CD4-positive, alpha-beta T cell treated with Interleukin-10 for 1 hour (primary cell): Measurements from ENCODE around the gene PCGF3.
"Not testable (repeated sequence)": the region's sequence is repeated elsewhere in the genome, so short reads cannot be mapped to it uniquely, and the experiment has no call there.

ENCODE experiments used
- DNase-seq: peaks from one replicate; pipeline ENCODE4 v3.0.0-alpha.2; 2020

The PCGF3 gene

DNA sequence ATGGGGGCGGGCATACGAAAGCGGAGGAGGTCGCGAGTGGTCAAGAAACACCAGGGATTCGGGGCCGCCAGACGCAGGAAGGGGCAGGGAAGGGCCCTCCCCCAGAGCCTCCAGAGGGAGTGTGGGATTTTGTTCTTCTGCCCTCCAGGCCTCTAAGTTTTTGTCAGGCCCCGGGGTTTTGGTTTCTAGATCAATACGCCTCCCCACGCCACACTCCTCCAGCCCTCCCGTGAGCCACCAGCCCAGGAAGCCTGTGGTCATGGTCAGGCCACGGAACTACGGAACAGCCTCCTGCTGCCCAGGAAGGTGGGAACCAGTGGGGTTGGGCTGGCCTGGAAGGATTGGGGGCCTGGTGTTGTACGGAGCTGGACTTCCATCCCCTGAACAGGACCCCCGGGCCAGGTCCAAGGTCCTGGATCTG, 81.9 kb downstream of the PCGF3 start:
- DNase-seq = no peak

GRCh38 chr4:788006-788635, 82.5 kb downstream of the PCGF3 start:
- DNase-seq = no peak

GRCh38 chr4:788636-789297, 83.1 kb downstream of the PCGF3 start:
- DNase-seq = no peak

GRCh38 chr4:789571-790465, 84.2 kb downstream of the PCGF3 start:
- no peak for DNase-seq

- DNase-seq = no peak
Observed at GRCh38 chr4:790466-790820, 84.8 kb downstream of the PCGF3 start.

DNA sequence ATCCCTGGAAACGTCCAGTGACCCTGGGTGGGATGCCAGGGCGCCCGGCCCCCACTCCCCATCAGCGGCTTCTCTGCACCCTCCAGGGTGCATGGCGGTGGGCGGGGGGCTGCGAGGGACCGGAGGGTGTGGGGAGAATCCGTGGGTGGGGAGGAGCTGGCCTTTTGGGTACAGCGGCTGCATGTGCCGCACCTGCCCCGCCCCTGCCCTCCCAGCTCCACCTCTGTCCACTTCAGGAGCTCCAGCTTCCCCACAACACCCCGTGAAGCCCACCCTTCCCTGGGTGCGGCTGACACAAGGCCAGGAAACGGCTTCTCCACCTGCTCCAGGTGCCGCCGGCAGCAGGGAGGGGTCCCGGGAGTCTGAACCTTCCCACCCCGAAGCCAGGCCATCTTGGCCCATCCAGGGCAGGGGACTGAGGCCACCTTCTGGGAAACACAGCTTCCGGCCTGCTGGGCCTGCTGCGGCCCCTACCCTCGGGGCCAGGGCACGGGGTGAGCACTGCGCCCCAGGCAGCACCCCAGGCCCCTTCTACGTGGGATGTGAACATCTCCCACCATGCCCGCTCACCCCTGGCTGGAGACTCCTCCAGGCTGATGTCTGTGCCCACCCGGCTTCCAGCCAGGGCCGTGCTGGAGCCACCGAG, 85.7 kb downstream of the PCGF3 start:
- DNase-seq = no peak

DNA sequence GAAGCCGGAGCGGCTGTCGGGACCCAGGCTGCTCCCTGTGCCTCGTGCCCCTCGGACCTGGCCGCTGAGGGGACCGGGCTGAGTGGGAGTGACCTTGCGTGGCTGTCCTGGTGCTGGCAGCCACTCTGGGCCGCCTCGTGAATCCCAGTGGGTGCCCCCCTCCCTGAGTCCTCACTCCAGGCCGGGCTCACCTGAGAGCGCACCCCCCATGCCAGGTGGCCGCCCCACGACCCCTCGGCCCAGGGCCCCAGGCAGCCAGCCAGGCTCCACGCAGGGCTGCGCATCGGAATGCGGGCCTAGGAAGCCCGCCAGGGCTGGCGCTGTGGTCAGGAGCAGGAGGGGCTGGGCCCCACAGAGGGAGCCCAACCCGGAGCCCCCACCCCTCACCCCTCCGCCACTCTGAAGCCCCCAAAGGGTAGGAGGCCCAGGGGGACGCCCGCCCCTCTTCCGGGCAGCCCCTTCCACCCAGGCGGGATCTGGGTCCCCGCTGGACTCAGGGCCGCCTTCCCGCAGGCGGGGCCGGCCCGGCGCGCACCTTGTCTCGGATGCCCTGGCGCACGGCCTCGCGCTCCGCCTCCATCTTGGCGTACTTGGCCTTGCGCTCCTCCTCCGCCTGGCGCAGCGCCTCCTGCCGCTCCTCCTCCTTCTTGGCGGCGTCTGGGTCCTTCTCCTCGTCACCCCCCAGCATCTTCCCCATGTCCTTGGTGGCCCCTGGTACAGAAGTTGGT, 86.4 kb downstream of the PCGF3 start:
- peak; percentile 48 for DNase-seq

DNA sequence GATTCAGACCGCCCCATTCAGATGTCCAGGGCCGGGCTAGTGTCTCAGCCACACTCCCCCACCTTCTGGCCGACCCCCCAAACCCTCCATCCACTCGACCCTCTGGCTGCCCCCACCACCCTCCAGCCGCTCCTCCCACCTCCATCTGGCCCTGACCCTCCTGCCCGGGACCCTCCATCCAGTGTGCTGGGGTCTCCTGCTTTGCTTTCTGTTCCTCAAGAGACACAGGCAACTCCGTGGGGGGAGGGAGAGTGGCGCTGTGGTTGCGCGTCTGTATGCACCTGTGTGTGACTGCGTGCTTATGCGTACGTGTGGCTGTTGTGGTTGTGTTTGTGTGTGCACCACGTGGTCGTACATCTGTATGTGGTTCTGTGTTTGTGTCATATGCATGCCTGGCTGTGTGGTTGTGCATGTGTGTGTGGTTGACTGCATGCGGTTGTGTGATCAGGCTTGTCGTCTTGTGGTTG, 87.0 kb downstream of the PCGF3 start:
- peak; percentile 30 for DNase-seq

- no peak for DNase-seq
Observed at GRCh38 chr4:793093-793861, 87.6 kb downstream of the PCGF3 start.

GRCh38 chr4:793941-794621, 88.4 kb downstream of the PCGF3 start:
- no peak for DNase-seq

DNA sequence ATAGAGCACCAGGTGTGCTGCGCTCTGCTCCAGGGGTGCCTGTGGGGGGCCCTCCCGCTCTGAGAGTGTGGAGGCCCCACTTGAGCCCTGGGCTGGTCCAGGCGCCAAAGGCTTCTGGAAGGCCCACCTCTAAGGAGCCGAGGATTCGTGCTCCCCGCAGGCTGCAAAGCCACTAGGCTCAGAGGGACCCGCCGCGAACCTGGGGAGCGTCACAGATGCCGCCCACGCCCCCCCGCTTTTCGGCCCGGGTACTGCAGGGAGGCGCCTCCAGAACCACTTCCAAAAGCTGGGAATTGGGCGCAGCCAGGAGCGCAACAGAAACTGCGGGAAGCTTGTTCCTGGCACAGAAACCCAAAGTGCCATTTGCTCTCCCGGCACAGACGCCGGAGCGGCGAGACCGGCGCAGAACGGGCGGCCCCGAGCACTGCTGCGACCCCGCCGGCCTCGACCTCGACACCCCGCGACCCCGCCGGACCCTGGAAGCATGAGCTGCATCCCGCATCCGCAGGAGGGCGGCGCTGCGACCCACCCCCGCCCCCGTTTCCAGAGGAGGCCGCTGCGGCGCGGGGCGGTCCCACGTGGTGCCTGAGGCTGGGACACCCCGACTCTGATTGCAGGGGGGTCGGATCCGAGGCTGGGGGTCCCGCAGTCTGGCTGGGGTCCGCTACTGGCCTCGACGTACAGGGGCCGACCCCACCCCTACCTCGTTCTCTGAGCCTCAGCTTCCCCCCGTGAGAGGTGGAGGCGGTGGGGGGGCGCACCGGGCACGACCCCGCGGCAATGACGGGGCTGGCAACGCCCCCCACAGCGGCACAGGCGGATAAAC, 89.5 kb downstream of the PCGF3 start:
- no peak for DNase-seq

- no peak for DNase-seq
Observed at GRCh38 chr4:795726-796119, 90.1 kb downstream of the PCGF3 start.

DNA sequence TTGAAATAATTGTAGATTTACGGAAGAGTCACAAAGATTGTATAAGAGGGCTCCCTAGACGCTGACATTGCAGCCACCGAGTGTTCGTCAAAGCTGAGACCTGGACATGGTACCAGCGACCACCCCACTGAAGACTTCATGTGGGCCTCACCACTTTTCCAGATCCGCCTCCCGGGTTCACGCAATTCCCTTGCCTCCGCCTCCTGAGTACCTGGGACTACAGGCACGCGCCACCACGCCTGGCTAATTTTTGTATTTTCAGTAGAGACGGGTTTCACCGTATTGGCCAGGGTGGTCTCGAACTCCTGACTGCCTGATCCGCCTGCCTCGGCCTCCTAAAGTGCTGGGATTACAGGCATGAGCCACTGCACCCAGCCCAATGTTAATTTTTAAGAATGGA, 90.6 kb downstream of the PCGF3 start:
- no peak for DNase-seq

DNA sequence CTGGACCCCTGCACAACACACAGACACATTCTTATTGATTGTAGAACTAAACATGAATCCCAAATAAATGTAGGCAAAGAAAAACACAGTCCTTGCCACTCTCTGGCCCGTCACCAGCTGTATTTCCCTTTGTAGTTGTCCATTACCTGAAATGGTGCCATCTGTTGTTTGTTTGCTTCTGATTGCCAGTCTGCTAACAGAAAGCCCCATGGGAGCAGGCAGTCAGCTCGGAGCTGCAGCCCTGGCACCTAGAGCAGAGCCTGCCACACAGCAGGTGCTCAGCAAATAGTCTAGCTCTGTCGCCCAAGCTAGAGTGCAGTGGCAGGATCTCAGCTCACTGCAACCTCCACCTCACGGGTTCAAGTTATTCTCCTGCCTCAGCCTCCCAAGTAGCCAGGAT, 91.4 kb downstream of the PCGF3 start:
- DNase-seq = no peak

- DNase-seq = no peak
Observed at GRCh38 chr4:801436-802124, 95.9 kb downstream of the PCGF3 start.

- DNase-seq = no peak
Observed at GRCh38 chr4:803884-804283, 98.3 kb downstream of the PCGF3 start.

- no peak for DNase-seq
Observed at GRCh38 chr4:804804-805203, 99.2 kb downstream of the PCGF3 start.

DNA sequence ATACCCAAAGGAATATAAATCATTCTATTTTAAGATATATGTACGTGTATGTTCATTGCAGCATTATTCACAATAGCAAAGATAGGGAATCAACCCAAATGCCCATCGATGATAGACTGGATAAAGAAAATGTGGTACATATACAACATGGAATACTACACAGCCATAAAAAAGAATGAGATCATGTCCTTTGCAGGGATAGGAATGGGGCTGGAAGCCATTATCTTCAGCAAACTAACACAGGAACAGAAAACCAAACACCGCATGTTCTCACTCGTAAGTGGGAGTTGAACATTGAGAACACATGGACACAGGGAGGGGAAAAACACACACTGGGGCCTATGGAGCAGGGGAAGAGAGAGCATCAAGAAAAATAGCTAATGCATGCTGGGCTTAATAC, 101.3 kb downstream of the PCGF3 start:
- DNase-seq = not testable (repeated sequence)

DNA sequence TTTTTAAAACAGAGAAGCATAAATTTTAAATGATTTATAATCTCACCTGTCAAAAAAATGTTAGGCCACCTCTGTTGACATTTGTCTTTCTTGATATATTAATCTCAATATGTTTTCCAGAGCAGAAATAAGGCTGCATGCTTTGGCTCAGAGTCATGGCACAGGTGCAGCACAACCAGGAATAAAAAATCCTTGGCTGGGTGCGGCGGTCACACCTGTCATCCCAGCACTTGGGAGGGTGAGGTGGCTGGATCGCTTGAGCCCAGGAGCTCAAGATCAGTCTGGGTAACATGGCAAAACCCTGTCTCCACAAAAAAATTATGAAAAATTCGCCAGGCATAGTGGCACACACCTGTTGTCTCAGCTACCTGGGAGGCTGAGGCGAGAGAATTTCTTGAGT, 102.2 kb downstream of the PCGF3 start:
- DNase-seq = no peak
